Measurements from ENCODE around the gene STMN1.

DNA sequence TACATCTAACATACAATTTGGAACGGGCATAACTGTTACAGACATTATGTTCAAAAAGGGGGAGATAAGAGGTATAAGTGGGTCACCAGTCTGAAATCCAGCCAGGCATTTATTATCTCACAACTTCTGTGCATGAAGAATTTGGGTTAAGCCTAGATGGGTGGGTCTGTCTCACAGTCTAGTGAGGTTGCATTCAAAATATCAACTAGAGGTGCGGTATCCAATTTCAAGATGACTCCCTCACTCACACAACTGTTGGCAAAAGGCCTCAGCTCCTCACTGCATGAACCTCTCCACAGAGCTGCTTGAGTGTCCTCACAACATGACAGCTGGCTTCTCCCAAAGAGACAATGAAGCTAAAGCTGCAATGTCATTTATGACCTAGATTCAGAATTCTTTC lies 51.7 kb downstream of the STMN1 start:
- TF ChIP-seq, protein P1, sequence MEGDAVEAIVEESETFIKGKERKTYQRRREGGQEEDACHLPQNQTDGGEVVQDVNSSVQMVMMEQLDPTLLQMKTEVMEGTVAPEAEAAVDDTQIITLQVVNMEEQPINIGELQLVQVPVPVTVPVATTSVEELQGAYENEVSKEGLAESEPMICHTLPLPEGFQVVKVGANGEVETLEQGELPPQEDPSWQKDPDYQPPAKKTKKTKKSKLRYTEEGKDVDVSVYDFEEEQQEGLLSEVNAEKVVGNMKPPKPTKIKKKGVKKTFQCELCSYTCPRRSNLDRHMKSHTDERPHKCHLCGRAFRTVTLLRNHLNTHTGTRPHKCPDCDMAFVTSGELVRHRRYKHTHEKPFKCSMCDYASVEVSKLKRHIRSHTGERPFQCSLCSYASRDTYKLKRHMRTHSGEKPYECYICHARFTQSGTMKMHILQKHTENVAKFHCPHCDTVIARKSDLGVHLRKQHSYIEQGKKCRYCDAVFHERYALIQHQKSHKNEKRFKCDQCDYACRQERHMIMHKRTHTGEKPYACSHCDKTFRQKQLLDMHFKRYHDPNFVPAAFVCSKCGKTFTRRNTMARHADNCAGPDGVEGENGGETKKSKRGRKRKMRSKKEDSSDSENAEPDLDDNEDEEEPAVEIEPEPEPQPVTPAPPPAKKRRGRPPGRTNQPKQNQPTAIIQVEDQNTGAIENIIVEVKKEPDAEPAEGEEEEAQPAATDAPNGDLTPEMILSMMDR (IDR thresholded peaks at IDR 0.05), result no peak
- no peak for TF ChIP-seq POLR2A (IDR thresholded peaks at IDR 0.05)

Measured in heart left ventricle (tissue), 13 donors.